Muscle of back (tissue), 11 donors: Measurements from ENCODE around the gene KLHL5. TPM values are rescaled to one million over a fixed set of nuclear protein-coding genes. Genes with fewer than 3 reads are reported as not detected.

Experiments
- DNase-seq, 3 donors: peaks; one replicate each; pipeline versions ENCODE4 v3.0.0 to v3.0.0-alpha.2; 2013
- polyA plus RNA-seq, 10 donors: library from polyadenylated mRNA; unstranded; fragments of 120-200 nt; gene quantifications; one replicate each; pipeline ENCODE4 v1.2.1, GENCODE V29; 2013; ENCODE audit not compliant: insufficient read length in 10 of 10

Gene KLHL5
- polyA plus RNA-seq, 10 donors, result 12.8 to 21.3 (median 19.1) TPM

DNA sequence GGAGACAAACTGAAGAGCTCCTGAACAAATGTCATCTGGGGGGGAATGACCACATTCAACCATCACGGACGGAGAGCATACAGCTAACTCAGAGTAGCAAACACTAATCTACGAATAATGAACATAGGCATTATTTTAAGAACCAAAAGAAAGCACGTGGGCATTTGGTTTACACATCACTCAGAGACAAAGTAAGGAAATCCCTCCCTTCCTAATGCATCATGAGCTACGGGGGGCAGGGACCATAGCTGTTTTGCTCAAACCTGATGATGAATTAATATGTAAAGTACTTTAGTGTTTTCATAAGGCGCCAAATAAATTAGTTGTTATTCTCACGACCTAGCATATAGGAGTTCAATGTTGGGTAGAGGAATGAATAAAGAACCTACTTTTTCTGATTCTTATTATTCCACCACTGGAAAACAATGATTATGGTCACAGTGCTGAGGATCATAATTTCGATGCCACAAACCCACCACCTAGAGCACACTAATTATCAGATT, 18.1 kb upstream of the KLHL5 start:
- DNase-seq, result peak in 2 of 3 donors; percentile 9 to 46

DNA sequence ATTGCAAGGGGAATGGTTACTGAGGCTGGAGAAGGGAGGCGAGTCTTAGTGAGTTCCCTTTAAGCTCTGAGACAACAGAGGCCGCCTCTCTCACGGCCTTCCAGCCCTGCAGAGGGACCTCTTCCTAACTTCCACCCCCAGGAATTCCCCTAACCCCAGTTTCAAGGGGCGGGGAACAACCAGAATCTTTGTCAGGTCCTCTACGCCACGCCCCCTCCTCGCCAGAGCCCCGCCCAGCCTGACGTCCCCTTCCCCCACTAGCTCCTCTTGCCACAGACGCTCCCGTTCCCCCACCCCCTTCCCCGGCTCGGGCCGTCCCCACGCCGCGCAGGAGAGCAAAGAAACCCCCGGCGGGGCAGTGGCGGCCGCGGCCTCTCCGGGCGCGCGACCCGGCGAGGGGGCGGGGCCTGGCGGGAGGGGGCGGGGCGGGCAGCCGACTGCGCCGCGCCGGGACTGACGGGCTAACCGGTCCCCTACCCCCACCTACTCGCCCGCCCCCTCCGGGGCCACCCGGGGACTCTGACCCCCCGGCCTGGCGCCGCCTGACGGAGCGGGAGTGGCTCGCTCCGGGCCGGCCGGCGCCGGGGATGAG, 17.6 kb upstream of the KLHL5 start:
- peak; percentile 81 to 92 (median 89) for DNase-seq

DNA sequence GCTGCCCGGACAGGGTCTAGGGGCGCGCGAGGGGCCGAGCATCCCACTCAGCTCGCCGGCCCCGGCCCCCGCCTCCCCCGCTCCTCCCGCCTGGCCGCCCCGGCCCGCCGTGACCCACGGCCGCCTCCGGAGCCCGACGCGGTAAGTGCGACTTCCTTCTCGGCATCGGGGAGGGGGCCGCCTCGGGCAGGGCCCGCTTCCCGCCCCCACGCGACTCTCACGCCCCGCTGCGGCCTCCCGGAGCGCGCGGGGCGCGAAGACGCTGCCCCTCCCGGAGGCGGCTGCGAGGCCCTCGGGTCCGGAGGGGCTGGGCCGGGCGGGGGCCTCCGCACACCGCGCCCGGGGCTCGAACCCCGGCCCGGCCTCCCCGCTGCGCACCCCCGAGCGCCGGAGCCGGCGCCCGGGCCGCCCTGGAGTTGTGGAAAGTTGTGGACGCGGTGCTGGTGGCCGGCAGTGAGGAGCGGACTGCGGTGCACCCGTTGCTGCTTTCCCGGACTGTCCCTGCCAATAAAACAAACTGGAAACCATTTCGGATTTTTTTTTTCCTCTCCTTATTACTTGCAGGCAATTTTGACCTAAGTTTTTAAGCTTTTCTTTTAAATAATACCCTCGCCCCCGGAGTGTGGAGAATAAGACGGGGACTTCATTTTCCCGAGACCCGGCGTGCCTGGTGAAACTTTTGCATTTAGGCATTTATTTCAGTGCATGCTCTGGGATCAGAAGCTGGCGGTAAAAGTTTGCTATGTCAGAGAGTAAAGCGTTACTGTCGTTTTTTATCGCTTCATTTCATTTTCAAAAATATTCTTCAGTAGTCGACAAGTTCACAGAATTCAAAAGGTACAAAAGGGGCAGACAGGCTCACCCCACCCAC, 16.8 kb upstream of the KLHL5 start:
- peak in 2 of 3 donors; percentile 40 to 80 for DNase-seq

DNA sequence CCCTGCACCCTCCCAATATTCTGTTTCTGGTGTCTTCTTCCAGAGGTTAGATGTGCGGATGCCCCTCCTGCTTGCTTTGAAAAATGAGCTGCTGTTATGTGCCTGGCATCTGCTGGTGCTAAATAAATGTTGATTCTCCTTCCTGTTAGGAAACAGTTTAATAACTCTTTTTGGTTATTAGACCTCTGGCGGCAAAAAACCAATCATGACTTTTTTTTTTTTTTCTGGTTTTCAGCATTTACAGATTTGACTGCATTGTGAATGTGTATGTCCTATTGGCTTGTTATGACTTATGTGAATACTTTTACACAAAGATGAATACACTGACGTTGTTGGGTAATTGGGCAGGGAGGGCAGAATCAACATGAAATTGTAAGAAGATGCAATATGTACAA, 16.2 kb upstream of the KLHL5 start:
- DNase-seq, result peak in 1 of 3 donors; percentile 11

DNA sequence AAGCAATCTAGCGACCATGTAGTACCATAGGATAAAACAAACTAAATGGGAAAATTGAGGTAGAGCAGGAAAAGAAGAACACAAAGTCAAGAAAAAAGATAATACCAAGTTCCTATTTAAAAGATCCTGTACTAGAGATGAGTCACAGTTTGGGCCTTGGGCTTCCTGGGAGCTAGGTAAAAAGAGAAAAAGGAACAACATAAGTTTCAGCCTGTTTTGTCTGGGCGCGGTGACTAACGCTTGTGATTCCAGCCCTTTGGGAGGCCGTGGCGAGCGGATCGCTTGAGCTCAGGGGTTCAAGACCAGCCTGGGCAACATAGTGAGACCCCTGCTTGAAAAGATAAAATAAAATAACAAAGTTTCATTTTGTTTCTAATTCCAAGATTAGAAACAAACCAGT, 15.8 kb upstream of the KLHL5 start:
- DNase-seq, result no peak

DNA sequence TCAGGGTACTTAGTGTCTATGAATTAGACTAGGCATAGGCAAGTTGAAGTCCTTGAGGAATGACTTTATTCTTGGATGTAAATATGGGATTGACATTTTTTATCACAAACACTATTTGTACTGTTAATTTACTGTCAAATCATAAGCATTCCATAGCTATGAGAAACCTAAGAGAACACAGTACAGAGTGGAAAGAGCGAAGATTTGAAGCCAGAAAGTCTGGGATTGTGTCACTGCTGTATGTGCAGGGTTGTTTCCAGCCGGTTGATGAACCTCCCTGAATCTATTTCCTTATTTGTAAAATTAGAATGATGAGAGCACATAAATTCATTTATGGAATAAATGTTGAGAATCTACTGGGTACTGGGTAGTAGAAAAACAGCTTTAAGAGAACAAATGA, 14.4 kb upstream of the KLHL5 start:
- no peak for DNase-seq

DNA sequence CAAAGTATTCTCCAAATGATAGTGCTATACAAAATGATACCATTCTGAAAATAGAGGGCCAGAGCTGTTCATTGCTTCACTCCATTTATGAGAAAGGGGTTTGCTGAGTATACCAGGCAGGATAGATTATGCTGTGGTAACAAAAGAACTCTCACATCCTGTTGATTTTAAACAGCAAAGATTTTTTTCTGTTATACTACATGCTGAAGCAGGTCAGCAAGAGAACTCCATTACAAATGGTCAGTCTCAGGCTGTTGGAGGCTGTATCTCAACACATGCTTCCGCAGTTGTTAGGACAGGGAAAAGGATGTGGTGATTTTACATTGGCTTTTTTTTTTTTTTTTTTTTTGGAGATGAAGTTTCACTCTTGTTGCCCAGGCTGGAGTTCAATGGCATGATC, 13.7 kb upstream of the KLHL5 start:
- DNase-seq, result no peak

- no peak for DNase-seq
These were observed 11.4 kb upstream of the KLHL5 start for GRCh38 chr4:39050590-39050989.

GRCh38 chr4:39051492-39051891, 10.5 kb upstream of the KLHL5 start:
- no peak for DNase-seq

DNA sequence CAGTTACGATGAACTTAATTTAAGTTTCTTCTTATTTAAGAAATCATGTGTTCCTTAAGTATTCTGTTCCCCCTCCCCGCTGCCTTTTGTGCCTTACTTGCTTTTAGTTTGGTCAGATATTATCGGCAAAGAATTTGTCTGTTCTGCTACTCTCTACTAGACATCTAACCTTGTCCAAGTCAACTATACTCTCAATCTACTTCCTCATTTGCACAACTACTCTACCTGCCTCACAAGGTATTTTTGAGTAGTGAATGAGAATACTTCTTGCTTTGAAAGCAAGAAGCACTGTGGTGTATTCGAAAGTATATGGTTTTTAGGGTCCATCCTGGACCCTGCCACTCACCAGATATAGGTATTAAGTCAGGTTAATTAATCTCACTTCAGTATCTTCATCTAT, 8.0 kb upstream of the KLHL5 start:
- DNase-seq, result no peak

DNA sequence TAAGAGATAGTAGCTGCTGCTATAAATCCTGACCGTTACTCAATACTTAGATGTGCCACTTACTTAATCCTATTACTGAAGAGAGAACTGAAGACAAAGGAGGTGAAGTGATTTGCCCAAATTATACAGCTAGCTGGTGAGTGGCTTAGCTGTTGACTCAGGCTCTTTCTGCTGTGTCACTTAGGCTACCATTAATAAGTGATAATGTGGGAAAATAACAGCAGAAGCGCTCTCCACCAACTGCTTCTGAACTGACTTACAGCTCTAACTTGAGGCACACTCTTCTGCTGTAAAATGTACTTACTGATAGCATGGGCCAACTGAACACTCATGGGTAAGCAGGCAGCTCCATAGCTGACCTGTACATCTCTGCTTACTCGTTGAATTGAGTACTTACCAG, 7.5 kb upstream of the KLHL5 start:
- DNase-seq, result no peak

DNA sequence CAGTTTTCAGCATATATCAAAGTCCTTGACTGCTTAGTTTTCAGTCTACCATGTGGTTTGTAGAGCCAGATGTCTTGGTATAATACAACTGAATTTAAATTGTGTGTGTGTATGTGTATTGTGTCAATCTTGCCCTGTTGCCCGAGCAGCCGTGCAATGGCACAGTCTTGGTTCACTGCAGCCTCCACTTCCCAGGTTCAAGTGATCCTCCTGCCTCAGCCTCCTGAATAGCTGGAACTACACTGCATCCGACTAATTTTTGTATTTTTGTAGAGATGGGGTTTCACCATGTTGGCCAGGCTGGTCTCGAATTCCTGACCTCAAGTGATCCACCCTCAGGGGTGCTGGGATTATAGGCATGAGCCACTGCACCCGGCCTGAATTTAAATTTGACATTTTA, 6.0 kb upstream of the KLHL5 start:
- no peak for DNase-seq

DNA sequence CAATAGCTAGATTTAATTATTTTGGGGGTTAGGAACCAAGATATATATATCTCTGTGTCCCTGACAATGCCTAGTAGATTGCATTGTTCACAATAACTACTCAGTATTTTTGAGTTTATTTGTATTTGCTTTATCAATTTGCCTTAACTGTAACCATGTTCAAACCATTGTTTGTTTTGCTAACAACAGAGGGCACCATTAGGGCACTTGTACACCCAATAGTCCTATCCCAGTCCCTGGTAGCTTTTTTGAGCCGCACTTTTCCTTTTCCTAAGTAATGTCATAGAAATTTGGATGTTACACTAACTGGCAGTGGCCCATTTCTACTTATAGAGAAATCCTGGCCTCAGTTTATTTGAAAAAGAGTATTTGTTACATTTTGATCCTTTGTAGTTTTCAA, 575 bp upstream of the KLHL5 start:
- no peak for DNase-seq

DNA sequence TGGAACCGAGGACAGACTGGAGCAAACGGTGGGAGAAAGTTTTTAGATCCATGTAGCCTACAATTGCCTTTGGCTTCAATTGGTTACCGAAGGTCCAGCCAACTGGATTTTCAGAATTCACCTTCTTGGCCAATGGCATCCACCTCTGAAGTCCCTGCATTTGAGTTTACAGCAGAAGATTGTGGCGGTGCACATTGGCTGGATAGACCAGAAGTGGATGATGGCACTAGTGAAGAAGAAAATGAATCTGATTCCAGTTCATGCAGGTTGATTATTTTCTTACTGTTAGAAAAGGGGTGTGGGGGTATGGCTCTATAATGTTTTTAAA, 702 bp downstream of the KLHL5 start:
- no peak for DNase-seq

DNA sequence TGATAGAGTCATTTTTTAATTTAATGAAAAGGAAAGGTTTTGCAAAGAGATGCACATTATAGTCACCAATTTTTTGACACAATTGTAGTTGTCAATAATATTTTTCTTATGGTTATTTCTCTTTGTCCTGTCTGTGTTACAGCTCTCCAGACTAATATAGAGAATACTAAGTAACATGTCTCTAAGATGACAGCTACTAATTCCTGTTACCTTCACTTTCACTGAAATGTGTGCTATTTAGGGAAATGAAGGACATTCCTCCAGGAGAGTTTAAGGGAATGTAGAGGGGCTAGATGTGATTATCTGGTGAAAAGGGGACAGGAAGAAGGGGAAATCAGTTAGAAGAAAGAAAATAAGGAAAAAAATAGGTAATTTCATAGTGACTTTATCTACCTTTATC, 1.4 kb downstream of the KLHL5 start:
- no peak for DNase-seq

GRCh38 chr4:39066371-39066770, 4.3 kb downstream of the KLHL5 start:
- no peak for DNase-seq

DNA sequence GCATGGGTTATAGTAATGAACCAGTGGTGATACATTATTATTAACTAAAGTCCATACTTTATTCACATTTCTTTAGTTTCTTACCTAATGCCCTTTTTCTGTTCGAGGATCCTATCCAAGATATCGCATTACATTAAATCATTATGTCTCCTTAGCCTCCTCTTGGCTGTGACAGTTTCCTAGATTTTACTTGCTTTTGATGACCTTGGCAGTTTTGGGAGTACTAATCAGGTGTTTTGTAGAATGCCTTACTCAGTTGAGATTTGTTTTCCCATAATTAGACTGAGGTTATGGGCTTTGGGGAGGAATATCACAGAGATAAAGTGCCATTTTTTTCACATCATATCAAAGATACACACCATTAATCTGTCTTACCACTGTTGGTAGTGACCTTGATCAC, 5.0 kb downstream of the KLHL5 start:
- DNase-seq, result no peak

GRCh38 chr4:39067451-39067850, 5.4 kb downstream of the KLHL5 start:
- DNase-seq, result no peak

DNA sequence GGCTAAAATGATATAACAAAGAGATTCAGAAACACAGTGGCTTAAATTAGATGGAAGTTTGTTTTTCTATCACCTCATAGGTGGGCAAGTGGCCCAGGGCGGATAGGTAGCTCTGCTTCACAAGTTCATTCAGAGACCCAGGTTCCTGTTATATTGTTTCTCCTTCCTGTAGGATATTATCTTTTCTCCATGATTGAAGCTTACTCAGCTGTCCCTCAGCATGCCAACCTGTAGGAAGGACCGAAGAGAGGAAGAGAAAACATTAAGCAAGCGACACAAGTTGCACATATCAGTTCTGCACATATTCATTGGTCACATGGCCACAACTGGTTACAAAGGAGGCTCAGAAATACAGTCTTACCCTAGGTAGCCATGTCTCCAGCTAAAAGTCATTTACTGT, 6.9 kb downstream of the KLHL5 start:
- no peak for DNase-seq

GRCh38 chr4:39078829-39079228, 16.8 kb downstream of the KLHL5 start:
- DNase-seq, result no peak

DNA sequence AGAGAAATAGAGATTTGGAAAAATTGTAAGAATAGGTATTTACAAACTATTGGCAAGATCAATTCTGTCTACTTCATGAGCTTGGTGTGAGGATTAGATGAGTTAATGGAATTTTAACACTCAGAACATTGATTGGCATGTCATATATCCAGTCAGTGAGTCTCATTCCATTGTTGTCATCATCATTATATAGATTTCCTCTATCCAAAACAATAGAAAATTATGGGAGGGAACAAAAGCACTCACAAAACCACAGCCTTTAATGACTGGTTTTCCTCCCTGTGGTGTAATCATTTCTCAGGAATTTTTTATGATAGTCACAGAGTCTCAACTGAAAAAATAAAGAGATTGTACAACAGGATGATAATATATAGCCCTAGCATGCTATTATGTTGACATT, 21.1 kb downstream of the KLHL5 start:
- peak in 1 of 3 donors; percentile 33 for DNase-seq

GRCh38 chr4:39085891-39086290, 23.9 kb downstream of the KLHL5 start:
- peak in 1 of 3 donors; percentile 3 for DNase-seq

- no peak for DNase-seq
These were observed 34.8 kb downstream of the KLHL5 start for GRCh38 chr4:39096847-39097246.

DNA sequence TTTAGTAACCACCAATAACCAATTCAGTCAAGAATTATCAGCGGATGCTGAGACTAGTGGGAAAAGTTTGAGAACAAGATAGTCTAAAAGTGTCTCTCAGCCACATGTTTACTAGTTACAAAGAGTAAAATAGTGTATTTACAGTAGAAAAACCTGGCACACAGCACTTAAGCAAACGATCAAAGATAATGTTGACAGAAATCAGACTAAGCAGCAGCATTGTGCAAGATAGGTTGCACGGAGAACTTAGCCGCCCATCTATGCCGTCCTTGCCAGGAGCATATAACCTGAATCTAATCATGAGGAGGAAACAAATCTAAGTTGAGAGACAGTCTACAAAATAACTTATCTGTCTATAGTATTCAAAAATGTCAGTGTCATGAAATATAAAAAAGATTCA, 35.3 kb downstream of the KLHL5 start:
- no peak for DNase-seq
